HG03060 (cell line): ENCODE results near the gene UBE2L3.
"Not testable (repeated sequence)": the region's sequence is repeated elsewhere in the genome, so short reads cannot be mapped to it uniquely, and the experiment has no call there.

Source experiments
- ATAC-seq: cut with Tn5 transposase; IDR thresholded peaks from one replicate; pipeline ENCODE4 v1.9.1; 2021; ENCODE audit warnings: low read depth, moderate number of reproducible peaks; ENCODE audit not compliant: unreplicated experiment

UBE2L3 gene

DNA sequence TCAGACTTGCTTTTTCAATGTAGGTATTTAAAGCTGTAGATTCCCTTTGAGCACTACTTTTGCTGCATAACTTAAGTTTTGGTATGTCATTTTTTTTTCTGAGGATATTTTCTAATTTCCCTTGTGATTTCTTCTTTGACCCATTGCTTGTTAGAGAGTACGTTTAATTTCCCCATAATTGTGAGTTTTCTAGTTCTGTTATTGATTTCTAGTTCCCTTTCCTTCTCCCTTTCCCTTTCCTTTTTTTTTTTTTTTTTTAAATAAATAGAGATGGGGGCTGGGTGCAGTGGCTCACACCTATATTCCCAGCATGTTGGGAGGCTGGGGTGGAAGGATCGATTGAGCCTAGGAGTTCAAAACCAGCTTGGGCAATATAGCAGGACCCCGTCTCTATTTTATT, 30.8 kb downstream of the UBE2L3 start:
- ATAC-seq: no peak

DNA sequence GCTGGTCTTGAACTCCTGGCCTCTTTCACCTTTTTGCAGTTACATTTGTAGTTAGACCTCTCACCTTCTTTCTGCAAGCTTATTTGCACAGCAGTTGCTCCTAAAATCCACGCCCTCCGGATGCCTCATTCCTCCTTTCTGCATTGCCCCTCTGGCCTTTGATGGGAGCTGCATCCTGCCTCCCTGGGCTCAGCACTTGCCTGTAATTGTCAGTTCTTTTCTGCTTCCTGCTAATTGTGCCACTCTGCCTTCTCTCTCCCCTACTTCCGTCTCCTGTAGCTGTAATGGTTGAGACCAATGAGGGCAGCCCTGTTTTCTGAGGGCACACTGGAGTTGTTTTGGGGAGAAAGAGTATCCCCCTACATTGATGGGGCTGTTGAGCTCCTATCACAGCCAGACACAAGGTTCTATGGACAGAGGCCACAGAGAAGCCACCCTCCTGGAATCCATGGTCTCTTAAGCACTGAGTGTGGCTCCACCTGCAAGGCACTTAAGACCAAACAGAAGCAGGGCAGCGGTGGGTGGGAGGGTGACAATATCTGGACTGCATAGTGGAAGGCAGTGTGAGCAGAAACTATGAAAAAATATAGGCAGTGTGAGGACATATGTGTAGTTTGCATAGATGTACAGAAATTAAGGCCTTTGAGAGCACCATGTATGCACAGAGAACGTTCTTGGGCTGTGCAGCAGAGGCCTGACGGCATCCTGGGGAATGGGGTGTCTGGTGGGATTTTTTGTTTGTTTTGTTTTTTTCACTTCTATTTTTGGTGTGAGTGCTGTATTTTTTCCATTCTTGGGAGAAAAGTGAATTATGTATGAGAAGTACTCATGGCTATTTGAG, 31.8 kb downstream of the UBE2L3 start:
- no peak for ATAC-seq

DNA sequence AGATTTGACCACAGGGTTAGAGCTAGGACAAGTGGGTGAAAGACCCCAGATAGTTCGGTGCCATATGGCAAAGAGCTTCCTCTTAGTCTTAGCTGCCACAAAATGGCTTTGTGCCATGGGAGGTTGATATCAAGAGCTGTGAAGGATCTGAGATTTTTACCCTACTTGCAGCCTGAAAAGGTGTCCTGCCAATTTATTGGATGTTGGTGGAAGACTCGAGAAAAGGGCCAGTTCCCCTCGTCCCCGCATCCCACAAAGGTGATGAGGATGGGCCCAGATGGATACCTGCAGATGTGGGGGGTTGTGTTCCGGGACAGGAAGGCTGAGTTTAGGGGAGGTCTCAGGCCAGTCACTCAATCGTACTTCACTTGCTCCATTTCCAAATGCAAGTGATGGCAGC, 35.1 kb downstream of the UBE2L3 start:
- ATAC-seq: no peak

DNA sequence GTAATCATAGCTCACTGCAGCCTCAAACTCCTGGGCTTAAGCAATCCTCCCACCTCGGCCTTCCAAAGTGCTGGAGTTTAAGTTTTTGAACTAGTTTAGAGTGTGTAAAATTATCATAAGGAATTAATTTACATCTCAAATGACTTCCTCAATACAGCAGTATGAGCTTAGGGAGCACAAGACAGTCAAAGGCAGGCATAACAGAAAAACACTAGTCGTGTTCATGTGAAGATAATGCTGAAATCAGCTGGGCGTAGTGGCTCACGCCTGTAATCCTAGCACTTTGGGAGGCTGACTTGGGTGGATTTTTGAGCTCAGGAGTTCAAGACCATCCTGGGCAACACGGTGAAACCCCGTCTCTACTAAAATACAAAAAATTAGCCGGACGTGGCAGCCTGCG, 36.5 kb downstream of the UBE2L3 start:
- no peak for ATAC-seq

DNA sequence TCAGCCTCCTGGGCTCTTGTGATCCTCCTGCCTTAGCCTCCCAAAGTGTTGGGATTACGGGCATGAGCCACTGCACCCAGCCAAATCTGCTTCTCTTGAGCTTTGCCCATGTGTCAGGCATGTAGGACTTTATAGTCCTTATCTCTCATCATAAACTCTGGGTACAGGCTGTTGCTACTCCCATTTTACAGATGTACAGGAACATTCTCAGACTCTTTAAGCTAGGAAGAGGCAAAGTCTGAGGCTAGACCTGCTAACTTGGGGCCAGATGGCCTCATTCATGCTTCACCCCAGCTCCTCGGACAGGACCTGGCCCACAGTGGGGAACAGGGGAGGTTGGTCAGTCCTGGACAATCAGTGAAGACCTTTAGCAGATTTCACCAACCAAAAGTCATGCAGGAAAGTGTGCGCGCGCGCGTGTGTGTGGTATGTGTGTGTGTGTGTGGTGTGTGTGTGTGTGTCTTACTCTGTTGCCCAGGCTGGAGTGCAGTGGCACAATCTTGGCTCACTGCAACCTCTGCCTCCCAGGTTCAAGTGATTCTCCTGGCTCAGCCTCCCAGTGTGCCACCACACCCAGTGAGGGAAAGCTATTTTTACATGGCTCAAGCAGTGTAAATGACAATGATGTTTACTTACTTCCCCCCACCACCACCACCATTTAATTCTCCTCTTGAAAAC, 38.5 kb downstream of the UBE2L3 start:
- no peak for ATAC-seq

DNA sequence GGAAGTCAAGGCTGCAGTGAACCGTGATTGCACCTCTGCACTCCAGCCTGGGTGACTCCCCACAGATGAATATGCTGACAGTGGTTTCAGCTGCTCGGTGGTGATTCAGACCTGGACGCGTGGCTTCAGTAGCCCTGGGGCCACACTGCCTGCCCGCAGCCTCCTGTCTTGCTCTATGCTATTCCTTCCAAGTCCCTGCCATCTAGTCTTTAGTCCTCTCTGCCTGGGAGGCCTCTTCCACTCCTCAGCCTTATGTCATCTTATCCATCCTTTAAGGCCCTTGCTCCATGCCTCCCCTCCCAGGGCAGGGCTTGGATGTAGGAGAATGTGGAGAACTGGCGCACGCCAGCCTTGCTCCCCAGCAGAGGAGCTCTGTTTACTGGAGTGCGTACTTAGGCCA, 39.3 kb downstream of the UBE2L3 start:
- no peak for ATAC-seq

DNA sequence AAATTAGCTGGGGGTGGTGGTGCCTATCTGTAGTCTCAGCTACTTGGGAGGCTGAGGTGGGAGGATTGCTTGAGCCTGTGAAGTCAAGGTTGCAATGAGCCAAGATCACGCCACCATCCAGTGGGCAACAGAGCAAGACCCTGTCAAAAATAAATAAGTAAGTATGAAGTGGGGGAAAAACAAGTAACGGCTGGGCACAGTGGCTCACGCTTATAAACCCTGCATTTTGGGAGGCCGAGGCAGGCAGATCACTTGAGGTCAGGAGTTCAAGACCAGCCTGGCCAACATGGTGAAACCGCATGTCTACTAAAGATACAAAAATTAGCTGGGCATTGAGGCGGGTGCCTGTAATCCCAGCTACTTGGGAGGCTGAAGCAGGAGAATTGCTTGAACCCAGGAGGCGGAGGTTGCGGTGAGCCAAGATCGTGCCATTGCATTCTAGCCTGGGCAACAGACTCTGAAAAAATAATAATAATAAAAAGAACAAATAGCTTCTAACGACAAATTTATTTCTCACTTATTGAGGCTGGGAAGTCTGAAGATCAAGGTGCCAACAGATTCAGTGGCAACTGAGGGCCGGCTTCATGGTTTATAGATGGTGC, 42.1 kb downstream of the UBE2L3 start:
- not testable (repeated sequence) for ATAC-seq

DNA sequence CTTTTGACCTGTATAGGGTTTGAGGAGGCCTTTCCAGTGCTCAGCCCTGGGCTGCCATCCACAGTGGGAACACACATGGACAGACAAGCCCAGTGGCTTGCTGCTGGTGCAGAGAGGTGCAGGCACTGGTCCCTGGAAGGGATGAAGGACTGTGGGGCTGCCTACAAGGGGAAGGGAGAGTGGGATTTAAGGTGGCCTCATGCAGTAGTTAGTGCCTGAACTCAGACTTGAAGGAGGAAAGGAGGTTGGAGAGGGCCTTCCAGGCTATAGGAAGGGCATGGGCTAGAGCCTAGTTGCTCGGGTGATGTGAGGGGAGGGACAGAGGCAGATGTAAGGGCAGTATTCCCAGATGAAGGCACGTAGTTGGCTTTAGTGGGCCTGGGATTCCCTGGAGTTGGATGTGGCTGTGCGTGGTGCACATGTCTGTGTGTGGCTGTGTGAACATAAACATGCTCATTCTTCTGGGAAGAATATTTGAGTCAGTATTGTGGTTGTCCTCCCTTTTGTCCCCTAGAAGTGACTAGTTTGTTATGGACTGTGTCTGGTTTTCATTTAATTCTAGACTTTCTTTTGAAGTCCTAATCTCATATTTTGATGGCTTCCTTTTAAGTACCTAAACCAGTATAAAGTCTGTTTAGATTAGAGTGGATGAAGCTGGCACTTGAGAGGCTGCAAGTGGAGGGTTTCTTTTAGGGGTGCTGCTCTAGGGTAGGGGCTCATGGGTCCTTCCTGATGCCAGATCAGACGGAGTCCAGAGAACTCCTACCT, 43.9 kb downstream of the UBE2L3 start:
- ATAC-seq: no peak

DNA sequence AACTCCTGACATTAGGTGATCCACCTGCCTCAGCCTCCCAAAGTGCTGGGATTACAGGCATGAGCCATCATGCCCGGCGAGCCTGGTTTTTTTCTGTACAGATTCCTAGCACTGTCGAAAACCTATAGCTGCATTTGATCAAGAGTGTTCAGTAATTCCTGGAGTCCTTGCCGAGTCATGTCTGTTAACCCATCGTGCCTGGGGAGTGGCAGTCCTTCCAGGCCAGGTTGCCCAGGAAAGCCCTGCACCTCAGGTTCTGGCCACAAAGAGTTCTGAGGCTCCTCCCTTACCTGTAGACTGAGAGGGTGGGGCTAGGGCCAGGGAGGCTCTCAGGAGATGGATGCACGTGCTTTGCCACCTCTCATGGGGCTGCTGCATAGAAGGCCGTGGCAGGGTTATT, 45.3 kb downstream of the UBE2L3 start:
- no peak for ATAC-seq

DNA sequence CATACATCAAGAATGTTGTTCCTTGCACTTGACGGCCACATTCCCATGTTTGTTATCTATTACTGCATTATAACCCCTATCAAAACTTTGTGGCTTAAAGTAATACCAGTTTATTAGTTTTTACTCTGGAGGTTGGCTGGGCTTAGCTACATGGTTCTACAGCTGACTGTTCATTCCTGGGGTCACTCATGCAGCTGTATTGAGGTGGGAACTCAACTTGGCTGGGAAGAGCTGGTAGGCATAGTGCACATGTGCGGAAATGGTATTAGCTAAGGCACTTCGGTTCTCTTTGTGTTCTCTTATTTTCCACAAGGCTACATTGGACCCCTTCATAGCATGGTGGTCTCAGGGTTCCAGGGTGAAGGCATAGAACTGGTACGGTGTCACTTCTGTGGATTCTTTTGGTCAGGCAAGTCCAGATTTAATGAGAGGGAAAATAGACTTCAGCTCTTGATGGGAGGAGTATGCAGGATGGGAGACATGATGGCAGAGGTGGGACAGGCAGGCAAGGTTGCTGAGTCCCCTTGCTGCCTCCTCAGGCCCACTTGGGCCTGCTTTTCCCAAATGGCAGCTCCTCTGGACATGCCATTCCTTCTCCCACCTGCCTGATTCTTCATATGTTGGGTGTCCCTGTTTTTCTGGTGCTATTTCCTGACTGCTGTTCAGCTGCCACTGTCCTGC, 46.2 kb downstream of the UBE2L3 start:
- no peak for ATAC-seq

DNA sequence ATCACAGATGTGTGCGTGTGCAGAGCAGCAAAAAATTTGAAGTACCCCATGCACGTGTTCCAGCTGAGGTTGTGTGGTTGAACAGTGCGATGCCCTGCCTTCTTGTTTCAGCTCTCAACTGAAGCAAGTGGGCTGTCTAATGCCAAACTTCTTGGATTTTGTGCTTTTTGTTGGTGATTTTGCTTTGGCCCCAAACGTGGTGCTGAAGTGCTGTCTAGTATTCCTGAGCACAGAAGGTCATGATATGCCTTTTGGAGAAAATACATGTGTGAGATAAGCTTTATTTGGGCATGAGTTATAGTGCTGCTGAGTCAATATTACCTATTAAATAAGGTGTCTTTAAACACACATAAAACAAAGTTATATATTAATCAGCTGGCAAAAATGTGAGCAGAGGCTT, 48.2 kb downstream of the UBE2L3 start:
- ATAC-seq: no peak

DNA sequence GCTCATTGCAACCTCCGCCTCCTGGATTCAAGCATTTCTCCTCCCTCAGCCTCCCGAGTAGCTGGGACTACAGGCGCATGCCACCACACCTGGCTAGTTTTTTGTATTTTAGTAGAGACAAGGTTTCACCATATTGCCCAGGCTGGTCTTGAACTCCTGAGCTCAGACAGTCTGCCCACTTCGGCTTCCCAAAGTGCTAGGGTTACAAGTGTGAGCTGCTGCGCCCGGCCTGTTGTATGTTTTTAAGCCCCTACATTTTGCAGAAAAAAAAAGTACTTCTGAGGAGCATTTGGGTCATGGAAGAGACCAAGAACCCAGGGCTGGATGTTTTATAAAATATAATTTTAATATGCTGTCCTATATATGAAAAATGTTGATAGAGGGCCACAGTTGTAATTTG, 49.8 kb downstream of the UBE2L3 start:
- not testable (repeated sequence) for ATAC-seq

DNA sequence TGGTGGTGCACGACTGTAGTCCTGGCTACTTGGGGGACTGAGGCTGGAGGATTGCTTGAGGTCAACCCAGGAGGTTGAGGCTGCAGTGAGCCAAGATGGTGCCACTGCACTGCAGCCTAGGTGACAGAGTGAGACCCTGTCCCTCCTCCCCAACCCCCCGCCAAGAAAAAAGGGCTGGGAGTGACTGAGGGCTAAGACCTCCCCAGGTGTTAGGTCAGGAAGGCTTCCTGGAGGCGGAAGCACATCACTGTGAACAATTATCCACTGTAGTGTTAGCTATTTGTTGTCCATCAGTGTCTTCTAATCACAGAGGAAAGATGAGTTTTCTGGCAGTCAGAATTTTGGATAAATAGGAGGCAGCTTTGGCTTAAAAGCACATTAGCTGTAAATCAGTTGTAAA, 53.5 kb downstream of the UBE2L3 start:
- no peak for ATAC-seq

DNA sequence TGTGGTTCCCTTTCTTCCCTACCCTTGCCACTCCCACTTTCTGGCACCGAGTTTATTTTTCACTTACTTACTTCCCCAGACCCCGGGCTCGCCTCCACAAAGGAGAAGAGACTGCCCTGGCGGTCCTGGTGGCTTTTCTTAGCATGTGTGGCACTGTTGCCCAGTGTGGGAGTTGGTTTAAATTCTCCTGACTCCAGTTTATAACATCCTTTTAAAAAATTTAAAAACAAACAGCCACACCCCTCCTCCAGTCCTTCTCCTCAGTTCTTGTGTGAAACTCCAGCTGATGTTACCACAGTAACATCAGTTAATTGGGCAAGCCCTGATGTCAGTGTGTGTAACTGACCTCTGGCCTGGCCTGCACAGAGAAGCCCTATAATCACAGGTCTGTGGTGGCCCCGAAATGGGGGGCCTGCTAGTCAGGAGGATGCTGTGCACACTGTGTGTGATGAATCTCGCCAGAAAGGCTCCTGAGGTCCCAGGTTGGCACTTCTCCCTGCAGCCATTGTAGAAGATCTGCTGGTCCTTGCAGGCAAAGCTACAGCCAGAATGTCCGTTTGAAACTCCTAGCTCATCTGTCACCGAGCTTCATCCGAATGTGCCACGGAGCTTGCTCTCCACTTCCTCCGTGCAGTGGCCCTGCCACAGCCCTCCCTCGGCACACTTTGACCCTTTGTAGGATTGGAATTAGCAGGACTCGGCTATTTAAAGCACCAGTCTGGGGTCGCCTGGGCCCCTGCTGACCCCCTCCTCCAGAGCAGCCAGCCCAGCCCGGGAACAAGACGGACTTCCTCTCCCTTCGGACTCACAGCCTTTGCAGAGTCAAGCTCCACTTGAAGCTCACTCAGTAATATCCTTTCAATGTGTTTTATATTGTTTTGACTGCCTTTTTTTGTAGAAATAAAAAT, 54.8 kb downstream of the UBE2L3 start:
- no peak for ATAC-seq

DNA sequence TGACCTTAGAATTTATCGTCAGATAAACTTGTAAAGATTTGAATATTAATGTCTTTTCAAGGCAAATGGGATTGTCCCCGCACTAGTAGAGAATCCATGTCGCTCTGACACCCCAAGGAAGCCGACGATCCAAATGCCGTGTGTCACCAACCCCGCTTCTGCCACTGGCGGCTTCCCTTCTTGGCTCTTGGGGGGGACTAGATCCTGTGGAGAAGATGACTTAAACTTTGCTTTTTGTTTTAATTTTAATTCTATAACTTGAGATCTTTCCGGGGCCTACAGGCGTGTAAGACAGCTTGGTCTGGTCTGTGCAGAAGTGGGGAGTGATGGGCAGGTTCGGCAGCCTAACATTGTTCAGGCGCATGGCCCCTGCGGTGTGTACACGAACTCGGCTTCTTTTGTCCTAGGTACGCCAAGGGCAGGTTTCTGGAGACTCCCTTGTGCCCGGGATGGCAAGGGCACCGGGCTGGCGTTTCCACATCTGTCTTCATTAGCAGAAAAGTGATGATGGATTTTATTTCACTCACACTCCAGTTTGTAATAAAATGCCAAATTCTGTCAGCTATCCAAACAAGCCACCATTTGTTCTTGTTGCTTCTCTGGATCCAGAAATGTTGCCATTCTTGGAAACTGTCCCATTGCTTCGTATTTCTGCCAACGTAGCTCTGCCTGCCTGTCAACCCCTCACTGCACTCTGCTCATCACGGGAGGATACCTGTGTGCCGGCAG, 55.6 kb downstream of the UBE2L3 start:
- no peak for ATAC-seq

DNA sequence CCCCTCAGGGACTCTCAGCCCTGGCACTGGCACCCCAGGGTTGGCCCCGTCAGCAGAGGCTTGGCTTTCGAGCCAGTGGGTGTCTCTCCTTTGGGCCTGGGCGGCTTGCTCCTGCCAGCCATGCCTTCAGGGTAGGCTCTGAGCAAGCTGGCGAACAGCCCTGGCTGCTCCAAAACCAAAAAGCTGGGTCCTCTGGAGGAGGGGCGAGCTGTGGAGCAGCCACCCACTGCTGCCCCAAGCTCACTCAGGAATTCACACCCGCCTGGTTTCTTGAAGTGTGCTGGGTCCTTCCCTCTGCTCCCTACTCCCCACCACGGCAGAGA, 56.1 kb downstream of the UBE2L3 start:
- no peak for ATAC-seq

DNA sequence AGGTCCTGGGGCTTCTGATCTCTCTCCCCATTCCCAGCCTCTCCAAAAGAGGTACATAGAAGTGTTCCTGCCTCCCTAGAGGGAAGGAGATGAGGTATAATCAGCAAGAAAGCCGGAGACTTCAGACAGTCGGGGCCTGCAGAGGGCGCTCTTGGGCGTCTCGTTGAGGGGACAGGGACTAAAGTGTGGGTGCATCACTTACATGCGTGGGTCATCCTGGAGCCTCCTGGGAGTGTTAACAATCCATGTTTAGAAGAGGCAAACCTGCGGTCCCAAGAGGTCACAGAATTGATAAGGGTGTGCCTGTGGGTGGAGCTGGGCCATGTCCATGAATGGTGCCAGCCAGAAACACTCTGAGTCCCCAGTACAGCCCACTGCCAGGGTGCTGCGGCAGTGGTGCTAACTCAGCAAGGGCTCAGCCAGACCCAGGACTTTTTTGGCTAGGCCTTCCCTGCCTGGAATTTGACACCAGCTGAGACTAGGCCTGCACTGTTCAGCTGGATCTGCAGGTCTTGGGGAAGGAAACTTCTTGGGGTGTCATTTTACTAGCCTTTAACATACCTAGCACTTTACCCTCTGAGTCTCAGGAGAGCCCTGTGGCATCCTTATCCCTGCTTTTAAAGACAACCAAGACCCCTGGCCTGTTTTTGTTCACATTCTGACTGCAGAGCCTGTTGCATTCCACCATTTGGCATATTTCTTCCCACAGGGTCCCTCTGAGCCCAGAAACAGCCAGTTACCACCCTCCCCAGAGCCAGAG, 56.8 kb downstream of the UBE2L3 start:
- no peak for ATAC-seq
